22Rv1 (cell line): Measurements from ENCODE around the gene SECTM1.

Source experiments
- CTCF ChIP-seq: fragments of 450-650 bp; IDR thresholded peaks from 2 replicates; pipeline ENCODE4 v1.5.1; 2017; ENCODE audit warnings: mild to moderate bottlenecking
- ZFX ChIP-seq: fragments of 450-650 bp; IDR thresholded peaks from 2 replicates; pipeline ENCODE4 v1.6.1; 2017; ENCODE audit warnings: antibody characterized with exemption, borderline replicate concordance

GRCh38 chr17:82304826-82305726, 28.5 kb downstream of the SECTM1 start:
- no peak for TF ChIP-seq CTCF
- TF ChIP-seq ZFX = no peak
